ENCODE results near the gene CTNNA2.
A peak's percentile ranks its signal among the peaks of the same experiment; 100 is the strongest.

CTNNA2 gene

GRCh38 chr2:79796641-79797040, 283.8 kb downstream of the CTNNA2 start:
- DNase-seq = no peak

DNA sequence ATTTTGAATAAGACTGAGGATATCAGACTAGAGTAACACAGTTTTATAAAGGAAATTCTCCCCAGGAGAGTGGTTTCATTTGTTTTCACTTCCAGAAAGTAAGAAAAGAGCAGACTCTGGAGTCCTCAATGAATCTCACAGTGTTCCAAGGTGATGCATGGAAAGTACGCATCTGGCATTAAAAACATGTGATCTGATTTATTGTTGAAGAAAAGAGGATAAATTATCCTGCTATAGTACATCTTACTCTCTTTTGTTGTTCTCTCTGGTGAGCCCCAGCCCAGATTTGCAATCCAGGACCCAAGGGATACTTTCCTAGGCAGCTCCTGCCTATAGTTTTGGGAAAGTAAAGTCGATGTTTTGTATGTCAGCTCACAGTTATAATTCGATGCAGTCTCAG, 285.9 kb downstream of the CTNNA2 start:
- no peak for DNase-seq

- DNase-seq = no peak
These were observed 286.9 kb downstream of the CTNNA2 start for GRCh38 chr2:79799729-79800128.

GRCh38 chr2:79801082-79801481, 288.2 kb downstream of the CTNNA2 start:
- DNase-seq = no peak

- DNase-seq = no peak
These were observed 304.4 kb downstream of the CTNNA2 start for GRCh38 chr2:79817288-79817687.

DNA sequence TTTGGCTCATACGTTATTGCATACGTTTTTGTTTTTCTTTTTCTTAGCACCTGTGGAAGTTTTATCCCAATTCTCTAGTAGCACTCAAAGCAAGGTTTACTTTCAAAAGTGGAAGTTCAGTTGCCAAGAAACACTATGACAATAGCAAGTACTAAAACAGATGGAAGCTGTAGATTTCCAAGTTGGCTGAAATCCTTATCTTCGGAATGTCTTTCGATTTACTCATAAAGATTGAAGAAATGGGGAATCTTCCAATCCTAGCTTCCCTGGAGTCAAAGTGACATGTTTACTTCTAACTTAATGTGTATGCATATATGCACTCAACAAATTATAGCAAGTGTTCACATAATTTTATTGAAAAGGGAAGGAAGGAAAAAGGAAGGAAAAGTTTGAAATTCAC, 307.4 kb downstream of the CTNNA2 start:
- DNase-seq = no peak

GRCh38 chr2:79822136-79822535, 309.3 kb downstream of the CTNNA2 start:
- DNase-seq = no peak

DNA sequence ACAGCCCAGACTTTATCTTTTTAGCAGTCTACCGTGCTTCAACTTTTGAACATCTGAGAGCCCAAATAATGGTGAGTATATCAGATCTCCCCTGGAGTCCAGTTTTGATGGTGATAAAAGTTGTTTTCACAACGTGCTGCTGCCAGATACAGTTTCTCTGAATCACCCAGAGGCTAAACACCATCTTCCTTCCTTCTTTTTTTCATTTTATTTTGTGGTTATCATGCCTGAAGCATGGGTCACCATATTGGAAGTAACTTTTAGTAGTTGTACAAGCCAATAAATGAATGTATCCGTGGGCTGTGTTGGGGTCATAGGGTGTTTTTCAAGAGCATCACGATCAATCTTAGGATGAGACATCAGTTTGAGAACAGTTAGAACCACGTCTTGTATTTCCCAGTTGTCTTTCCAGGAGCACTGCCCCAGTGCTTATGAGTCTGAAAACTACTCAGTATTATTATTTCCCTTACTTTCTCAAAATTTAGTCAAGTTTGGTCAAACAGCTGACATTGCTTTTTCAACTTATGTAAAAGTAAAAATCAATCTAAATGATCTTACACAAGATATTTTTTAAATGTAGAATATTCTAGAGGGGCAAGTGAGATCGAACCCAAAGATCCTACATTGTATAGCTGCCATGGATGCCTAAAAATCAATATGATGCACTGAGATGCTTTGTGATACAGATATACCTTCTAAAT, 311.4 kb downstream of the CTNNA2 start:
- no peak for DNase-seq

DNA sequence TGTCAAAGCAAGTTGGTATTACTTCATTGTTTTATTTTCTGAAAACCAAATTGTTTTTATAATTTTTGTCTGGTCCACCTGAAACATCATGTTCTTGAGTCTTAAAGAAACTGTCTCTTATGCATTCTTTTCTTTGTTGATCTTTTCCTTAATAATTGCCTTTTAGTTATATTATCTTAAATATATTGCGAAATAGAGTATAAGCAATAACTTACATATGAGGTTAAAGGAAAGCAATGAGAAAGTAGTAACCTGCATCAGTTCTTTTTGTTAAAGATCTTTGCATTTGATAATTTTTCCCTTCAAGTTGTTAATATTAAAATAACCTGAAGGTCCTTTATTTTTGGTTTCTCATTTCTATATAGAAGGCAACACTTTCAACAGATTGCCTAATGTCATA, 315.0 kb downstream of the CTNNA2 start:
- DNase-seq = no peak

- no peak for DNase-seq
These were observed 317.6 kb downstream of the CTNNA2 start for GRCh38 chr2:79830501-79830900.

DNA sequence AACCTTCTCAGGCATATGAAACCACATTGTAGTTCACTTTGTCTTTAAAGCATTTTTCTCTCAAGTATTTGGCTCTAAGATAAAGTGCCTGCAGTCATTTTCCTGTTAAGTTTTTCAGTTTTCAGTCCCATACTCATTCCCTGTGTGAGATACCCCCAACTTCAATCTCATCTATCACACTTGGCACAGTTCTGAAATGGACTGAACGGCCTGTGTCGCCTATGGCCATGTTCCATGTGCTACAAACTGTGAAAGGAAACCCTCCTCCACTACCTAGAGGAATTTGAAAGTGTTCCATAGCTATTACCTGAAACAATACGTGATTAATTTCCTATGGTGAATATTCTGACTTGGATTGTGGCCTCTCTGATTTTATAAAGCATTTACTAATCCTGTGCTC, 319.1 kb downstream of the CTNNA2 start:
- DNase-seq = peak; percentile 49

DNA sequence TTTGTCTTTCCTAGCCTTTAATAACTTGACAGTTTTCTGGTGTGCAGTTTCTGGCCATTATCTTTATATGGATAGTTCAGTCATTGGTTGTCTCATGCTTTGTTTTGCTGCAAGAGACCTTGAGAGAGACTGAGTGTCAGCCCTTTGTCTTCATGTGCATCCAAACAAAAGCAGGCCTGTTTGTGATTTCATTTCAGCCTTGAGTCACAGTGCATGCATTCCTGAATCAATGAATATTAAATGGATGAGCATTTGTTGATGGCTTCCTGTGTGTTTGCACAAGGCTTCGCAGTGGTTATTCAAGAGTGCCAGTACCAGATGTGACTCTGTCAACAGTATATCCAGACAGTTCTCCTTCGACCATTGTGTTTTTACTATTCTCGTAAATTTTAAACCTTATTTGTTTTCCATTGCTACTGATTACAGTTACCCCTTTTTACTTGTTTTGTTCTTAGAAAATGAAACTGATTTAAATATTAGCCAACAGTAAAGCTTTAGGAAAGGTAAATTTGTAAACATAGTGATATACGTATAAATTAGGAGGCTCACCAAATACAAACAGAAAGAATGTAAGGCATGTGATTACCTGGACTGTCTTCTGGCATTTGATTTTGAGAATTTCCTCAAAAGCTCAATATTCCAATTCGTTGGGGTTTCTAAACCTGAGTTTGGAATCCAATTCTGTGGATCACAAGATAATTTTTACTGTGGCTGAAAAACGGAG, 319.8 kb downstream of the CTNNA2 start:
- DNase-seq = peak; percentile 77

DNA sequence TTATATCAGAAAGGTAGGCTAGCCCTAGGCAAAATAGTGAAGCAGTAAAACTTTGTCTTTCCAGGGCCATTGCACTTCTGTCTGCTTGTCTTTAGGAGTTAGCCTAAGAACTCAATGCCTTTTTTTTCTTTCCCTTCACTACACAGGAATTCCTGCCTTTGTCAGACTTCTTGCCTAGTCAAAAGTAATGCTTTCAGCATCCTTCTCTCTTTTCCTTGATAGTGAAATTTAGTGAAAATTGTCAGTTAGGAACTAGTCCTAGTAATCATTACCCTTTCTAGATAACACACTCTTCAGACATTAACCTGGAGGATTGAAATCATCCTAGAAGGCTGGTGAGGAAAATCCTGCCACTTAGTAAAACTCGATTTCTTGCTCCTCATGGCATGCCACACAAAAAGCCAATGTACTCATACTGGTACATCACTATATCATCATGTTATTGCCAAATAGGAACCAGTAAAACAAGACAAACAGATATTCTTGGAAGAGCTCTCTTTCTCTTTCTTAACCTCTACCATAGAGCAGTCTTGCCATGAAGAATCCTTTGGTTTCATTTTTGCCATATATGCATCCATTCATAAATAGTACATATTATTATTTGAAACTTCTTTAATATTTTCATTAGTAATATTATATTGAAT, 320.5 kb downstream of the CTNNA2 start:
- peak; percentile 15 for DNase-seq

GRCh38 chr2:79835911-79836310, 323.1 kb downstream of the CTNNA2 start:
- DNase-seq = no peak

DNA sequence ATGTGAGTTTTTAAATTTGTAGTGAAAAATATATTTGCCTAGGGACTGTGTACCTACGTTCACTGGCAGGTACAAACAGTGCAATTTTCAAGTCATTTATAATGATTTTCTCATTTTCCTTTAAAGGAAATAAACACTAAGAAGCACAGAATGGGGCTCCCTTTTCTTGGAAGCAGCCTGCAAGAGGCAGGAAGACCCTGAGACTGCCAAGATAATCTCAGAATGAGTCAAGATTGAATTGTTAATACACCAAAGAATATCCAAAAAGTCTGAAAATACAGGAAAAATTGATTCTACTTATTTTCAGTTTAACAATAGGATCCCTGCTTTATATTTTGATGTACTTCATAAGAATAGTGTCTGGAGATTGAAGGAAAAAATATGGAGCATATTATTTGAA, 331.2 kb downstream of the CTNNA2 start:
- DNase-seq = no peak

DNA sequence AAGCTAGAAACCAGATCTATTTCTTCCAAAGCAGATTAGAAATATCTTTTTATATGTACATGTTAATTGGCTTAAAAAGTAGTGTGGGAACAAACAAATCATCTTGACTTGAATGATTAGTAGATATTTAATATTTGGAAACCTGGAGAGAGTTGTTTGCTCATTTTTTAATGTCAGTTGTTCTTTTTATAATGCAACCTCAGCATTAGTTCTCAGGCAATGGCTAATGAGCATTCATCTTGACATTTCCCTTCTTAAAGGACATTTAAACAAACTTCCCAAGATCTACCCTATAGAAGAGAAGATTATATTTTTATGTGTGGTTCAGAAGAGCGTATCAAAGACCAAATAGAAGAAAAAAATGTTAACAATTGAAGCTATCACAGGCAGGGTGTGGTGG, 334.0 kb downstream of the CTNNA2 start:
- no peak for DNase-seq

DNA sequence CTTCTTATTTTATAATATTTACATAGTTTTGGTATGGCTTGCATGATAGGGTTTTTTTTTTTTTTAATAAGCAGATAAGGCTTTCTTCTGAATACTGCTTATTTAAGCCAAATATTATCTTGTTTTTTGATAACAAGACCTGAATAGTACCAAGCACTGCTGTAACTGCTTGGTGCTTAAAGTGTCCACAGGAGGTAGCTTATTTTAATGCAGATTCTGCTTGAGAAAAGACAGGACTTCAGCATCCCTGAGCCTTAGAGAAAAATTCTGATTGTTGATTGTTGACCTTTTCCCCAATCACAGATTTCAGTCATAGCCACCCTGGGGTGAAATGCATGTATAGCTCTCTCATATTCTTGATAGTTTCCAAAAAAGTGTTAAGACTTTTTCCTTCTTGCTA, 336.4 kb downstream of the CTNNA2 start:
- DNase-seq = no peak

DNA sequence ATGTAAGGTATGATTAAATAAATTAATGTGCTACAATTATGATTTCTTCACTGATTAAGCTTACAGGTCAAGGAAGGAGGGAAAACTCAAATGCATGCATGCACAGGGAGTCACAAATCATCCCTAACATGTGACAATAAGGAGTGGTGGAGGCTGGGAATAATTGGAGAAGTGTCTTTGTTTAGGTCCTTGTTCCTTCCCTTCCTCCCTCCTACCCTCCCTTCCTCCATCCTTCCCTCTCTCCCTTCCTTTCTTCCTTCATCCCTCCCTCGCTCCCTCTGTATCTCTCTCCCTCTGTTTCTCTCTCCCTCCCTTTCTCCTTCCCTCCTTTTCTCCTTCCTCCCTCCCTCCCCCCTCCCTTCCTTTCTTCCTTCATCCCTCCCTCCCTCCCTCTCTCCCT, 337.1 kb downstream of the CTNNA2 start:
- DNase-seq = no peak

DNA sequence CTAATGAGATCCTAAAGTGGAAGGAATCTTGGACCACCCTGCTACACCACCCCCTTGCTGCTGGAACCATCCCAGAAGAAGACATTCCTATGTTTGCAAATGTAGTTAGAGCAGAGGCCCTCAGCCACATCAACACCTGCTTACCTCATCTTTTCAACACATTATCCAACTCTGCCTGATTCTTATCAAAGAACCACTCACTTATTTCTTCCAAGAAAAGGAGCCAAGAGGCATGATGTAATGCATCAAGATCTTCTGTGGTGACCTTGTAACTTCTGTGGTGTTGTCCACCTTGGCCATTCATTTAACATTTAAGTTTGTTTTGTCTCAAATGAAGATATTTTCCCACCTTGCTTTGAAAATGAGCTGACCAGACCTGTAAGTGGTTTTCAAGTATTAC, 338.1 kb downstream of the CTNNA2 start:
- no peak for DNase-seq

GRCh38 chr2:79855264-79856006, 342.6 kb downstream of the CTNNA2 start:
- peak; percentile 66 for DNase-seq

DNA sequence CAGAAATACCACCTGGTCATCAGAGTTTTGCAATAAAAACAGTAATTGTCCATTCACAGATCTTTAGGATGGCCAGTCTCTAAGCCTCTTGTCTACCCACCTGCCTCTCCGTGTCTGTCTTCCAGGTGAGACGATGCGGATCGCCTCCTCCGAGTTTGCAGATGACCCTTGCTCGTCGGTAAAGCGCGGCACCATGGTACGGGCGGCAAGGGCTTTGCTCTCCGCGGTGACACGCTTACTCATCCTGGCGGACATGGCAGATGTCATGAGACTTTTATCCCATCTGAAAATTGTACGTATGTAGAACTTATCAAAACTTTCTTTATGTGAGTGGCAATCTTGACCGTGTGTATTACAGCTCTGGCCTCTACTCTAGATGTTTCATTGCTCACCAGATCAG, 345.0 kb downstream of the CTNNA2 start:
- DNase-seq = no peak

DNA sequence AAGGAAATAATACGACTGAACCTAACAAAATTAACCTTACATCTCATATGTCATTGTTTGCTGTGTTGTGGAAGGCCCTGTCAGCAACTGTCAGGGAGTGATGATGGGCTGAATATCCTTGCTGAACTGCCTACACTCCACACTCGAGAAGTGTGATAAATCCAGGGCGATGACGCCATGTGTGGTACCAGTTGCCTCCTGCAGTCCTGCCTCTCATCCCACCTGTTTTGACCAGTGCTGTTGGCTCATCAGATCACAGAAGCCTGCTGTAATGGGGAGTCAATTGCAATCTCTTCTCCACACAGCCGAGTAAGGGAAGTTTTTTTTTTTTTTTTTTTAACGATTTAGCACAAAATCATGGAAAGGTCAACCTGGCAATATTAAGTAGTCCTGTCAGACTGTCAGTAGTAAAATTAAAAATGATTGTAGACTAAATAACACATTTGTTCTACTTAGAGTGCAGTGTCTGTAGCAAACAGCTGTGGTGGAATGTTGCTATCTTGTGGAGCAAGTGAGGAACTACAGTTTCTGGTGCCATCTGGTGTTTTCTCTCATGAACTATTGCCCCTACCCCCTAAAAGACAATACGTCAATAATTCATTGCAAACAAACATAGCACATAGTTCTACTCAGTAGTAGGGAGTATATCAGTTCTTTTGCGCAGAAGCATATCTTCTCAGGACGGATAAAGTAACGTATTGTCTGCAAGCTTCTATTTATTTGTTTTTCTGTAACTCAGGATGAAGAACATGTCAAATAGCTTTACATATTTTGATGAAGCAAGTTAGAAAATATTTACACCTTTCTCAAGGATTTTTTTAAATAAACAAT, 347.6 kb downstream of the CTNNA2 start:
- DNase-seq = peak; percentile 63

GRCh38 chr2:79861059-79861374, 348.2 kb downstream of the CTNNA2 start:
- DNase-seq = no peak

Measured in midbrain (tissue), 1 donor.